AG04450 (cell line): ENCODE data around the gene HMGB2. TPM values are rescaled to one million over a fixed set of nuclear protein-coding genes. Genes with fewer than 3 reads are reported as not detected.
A peak's percentile ranks its signal among the peaks of the same experiment; 100 is the strongest.

Experiments
- CTCF ChIA-PET: fragments of 300-600, 350-600 bp; formaldehyde crosslinking; extraction: SDS; loops from one replicate; lab custom pipeline; 2022; ENCODE audit warnings: antibody characterized with exemption, inconsistent platforms; lab: Charles Lee
- POLR2A ChIA-PET: fragments of 350-600 bp; formaldehyde crosslinking; extraction: SDS; loops from one replicate; lab custom pipeline; 2021; ENCODE audit warnings: antibody characterized with exemption, inconsistent platforms; lab: Yijun Ruan, JAX
- DNase-seq: peaks from one replicate; pipeline ENCODE4 v3.0.0-alpha.2; 2011; ENCODE audit warnings: low read depth, low spot score
- H3K27ac ChIP-seq: one replicate; pipeline ENCODE4 v1.5.1; 2012; ENCODE audit warnings: low read depth, low read length, control low read depth
- H3K27me3 ChIP-seq: one replicate; pipeline ENCODE4 v1.6.0; 2012; ENCODE audit warnings: low read length; ENCODE audit not compliant: control insufficient read depth, insufficient read depth
- H3K4me3 ChIP-seq: 2 replicates; pipeline ENCODE4 v1.5.1; 2011; ENCODE audit warnings: mild to moderate bottlenecking, low read depth, low read length, control low read depth
- H3K9me3 ChIP-seq: 2 replicates; pipeline ENCODE4 v1.5.1; 2012; ENCODE audit warnings: low read length; ENCODE audit not compliant: control insufficient read depth, insufficient read depth
- polyA plus RNA-seq: library from polyadenylated mRNA; depleted of rRNA; stranded (reverse); fragments of >200 nt; gene quantifications from 2 replicates; pipeline ENCODE4 v1.2.3, GENCODE V29; 2011
- TF ChIP-seq, protein P1 (sequence below): IDR thresholded peaks from 2 replicates; pipeline ENCODE4 v1.5.1; 2011; ENCODE audit warnings: low read depth, low read length, control low read depth, inconsistent platforms

The HMGB2 gene
- polyA plus RNA-seq, 1 experiment: 89.8 TPM

DNA sequence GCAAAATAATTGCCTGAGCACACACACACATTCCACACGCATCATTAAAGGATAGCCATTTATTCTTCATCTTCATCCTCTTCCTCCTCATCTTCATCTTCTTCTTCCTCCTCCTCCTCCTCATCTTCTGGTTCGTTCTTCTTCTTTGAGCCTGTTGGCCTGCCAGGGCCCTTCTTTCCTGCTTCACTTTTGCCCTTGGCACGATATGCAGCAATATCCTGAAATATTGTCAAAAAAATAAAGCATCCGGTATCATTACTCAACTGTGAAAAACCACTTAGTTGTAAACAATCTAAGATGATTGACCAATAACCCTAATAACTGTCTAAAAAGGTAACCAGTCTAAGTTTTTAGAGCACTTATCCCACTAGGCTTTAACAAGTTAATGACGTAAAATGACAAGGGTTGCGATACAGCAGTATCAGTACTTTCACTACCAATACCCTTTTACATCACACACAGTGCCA, 2.1 kb downstream of the HMGB2 start:
- no peak overlapping the region for H3K27ac ChIP-seq
- POLR2A ChIA-PET: interaction anchor here (0.6 to 4.0 kb wide), 2 partner anchors 38 to 89 kb away, joined by 13 to 121 read pairs; partner anchors contain the start of gene SAP30
- TF ChIP-seq, protein P1, sequence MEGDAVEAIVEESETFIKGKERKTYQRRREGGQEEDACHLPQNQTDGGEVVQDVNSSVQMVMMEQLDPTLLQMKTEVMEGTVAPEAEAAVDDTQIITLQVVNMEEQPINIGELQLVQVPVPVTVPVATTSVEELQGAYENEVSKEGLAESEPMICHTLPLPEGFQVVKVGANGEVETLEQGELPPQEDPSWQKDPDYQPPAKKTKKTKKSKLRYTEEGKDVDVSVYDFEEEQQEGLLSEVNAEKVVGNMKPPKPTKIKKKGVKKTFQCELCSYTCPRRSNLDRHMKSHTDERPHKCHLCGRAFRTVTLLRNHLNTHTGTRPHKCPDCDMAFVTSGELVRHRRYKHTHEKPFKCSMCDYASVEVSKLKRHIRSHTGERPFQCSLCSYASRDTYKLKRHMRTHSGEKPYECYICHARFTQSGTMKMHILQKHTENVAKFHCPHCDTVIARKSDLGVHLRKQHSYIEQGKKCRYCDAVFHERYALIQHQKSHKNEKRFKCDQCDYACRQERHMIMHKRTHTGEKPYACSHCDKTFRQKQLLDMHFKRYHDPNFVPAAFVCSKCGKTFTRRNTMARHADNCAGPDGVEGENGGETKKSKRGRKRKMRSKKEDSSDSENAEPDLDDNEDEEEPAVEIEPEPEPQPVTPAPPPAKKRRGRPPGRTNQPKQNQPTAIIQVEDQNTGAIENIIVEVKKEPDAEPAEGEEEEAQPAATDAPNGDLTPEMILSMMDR: no peak

DNA sequence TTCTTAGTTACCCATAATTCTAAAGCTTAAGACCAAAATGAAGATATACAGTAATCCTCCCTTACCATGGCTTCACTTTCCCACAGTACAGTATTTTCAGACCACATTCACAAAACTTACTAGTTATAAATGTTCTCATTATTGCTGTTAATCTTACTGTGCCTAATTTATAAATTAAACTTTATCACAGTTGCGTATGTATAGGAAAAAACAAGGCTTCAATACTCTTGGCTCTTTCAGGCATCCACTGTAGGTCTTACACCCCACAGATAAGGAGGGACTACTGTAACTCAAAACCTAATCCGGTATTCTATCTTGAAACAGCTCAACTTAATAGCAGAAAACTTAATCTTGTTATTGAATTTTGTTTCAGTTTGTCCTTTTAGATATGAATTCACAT, 3.6 kb downstream of the HMGB2 start:
- POLR2A ChIA-PET: no interaction called here
- TF ChIP-seq, protein P1: no peak
- Histone ChIP-seq H3K9me3 (peaks cover 4% of the 10 kb centered on the region; the same call in 1 of the 2 replicates), H3K27me3 (no peaks in the 10 kb centered on the region), H3K4me3 (no peak overlapping the region), H3K27ac (no peak overlapping the region)
- no peak for DNase-seq
- CTCF ChIA-PET: interaction anchor here (0.9 to 4.1 kb wide), 5 partner anchors 11 to 90 kb away, joined by 3 to 20 read pairs (median 5); no protein-coding TSS in a partner anchor

More for the DNA sequence above, 2.1 kb downstream of the HMGB2 start:
- Histone ChIP-seq H3K4me3 (peak overlapping the region; percentile 90), H3K27me3 (no peaks in the 10 kb centered on the region), H3K9me3 (peaks cover 4% of the 10 kb centered on the region; the same call in 1 of the 2 replicates)
- CTCF ChIA-PET: interaction anchor here (1.0 to 4.1 kb wide), 6 partner anchors 13 to 89 kb away, joined by 3 to 20 read pairs (median 6); no protein-coding TSS in a partner anchor
- DNase-seq: no peak

DNA sequence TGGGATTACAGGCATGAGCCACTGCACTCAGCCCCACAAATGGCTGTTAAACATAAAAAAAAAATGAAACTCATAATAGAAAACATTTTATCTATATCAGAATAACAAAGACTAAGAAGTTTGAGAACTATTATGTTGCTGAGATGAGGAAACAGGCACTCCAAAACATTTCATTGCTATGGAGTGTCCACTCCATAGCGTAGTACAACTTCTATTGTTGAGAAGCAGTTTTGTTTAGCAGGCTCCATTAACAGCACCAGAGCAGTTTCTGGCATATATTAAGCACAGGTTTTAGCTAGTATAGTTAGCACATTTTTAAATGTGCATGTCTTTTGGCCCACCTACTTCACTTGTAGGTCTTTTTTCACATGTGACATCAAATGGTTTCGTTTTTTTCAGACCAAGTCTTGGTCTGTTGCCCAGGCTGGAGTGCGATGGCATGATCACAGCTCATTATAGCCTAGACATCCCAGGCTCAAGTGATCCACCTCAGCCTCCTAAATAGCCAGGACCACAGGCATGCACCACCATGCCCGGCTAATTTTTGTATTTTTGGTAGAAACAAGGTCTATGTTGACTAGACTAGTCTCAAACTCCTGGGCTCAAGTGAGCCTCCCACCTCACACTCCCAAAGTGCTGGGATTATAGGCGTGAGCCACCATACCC, 5.8 kb downstream of the HMGB2 start:
- no peak for DNase-seq
- H3K27me3 ChIP-seq: no peaks in the 10 kb centered on the region
- H3K9me3 ChIP-seq: no peaks in the 10 kb centered on the region
- no peak overlapping the region for H3K4me3 ChIP-seq
- POLR2A ChIA-PET: interaction anchor here (0.6 kb wide), 1 partner anchor 61 kb away, joined by 5 read pairs; no protein-coding TSS in a partner anchor
- no peak overlapping the region for H3K27ac ChIP-seq
- CTCF ChIA-PET: interaction anchor here (1.0 to 1.1 kb wide), 3 partner anchors 9 to 28 kb away, joined by 3 read pairs; no protein-coding TSS in a partner anchor
- TF ChIP-seq, protein P1: no peak

DNA sequence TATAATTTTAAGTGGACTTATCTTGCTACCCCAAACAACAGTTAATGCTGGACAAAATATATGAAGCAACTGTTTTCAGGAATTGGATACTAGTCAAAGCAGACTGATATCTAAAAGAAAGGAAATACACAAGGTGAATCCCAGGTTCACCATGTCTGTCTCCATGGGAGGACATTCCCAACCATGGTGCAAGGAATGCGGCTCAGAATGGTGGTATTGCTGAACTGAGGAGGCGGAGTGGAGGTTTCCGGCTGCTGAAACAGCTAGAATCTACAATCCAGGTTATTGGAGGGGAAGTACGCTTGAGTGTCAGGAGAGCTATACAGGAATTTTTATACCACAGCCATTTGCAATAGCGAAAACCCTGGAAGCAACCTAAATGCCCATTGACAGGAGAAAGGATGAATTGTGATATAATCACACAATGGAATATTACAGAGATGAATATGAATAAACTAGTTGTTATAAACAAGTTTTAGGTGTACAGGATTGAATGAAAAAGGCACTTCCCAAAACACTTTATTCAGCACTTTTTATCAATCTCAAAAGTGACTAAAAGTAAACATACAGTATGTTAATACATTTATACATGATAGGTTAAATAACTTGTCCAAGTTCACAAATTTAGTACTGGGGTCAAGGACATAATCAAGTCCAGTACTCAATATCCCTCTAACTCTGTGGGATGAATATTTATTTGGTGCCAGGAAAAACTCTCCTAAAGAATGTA, 9.0 kb downstream of the HMGB2 start:
- CTCF ChIA-PET: interaction anchor here (0.9 kb wide), 1 partner anchor 23 kb away, joined by 3 read pairs; no protein-coding TSS in a partner anchor

More for the DNA sequence above, 9.0 kb downstream of the HMGB2 start:
- Histone ChIP-seq H3K27me3 (no peaks in the 10 kb centered on the region), H3K4me3 (no peak overlapping the region), H3K27ac (no peak overlapping the region), H3K9me3 (no peaks in the 10 kb centered on the region)
- POLR2A ChIA-PET: no interaction called here
- no peak for DNase-seq
- TF ChIP-seq, protein P1: no peak
